Islet precursor cell (in vitro differentiated cells): ENCODE measurements around the gene PTPRN2.

Experiments used
- DNase-seq: peaks from one replicate; pipeline ENCODE4 v3.0.0-alpha.2; 2018

The PTPRN2 gene

GRCh38 chr7:157635148-157635500 is 952.5 kb downstream of the PTPRN2 start:
- DNase-seq = no peak

DNA sequence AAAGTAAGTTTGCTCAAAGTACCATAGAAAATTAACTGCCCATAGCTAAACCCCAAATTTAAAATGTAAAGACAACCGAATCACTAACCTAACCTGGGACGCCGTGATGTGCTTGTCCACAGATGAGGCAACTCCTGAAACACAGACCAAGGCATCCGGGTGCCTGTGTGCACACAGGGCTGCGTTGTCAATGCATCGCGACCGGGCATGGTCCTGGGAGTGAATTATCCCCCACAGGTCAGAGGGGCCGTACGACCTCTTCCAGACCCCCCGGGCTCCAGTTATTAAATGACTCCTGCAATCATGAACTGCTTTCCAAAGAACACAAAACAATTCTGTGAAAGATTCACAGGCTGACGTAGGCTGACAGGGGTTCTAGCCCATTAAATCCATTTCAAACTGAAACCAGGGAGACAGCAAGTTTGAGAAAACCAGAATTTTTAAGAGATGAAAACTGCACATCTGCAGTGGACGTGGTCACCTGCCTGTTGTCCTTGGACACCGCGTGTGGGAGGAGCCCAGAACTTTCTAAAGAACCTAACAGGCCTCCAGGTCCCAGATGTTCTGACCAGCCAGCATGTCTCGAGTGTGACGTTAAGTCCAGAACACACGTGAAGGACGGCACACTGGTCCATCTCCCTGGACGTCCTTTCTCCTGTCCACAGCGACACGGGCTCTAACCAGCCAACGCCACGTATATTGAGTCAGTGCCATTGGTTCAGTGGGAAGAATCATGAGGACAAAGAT is 953.0 kb downstream of the PTPRN2 start:
- no peak for DNase-seq

DNA sequence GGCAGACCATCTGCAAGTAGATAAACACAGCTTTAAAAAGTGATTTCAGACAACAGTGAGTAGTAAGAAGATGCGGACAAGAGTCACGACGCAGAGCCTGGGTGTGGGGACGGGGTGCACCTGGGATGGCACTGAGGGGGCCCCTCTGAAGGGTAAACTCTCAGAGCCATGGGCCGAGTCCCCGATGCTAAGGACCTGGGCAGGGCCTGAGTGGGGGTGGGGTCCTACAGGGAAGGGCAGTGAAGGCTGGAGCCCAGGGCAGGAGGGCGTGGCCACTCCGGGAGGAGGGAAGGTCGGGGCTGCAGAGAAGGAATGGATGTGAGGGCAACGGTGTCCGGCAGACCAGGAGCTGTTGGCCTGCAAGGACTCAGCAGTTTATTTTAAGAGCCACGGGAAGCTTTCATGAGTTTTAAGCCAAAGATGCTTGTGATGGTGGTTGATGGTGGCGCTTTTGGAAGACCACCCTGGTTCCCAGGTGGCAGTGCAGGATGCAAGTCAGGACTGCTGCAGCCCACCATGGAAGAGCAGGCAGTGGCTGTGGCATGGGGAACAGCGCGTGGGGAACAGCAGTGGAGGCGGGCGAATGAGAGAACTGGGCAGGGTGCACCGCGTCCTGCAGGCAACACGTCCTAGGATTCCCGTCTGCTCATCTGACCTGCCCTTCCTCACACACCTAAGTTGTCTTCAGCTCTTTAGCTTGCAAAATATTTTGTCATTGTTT is 954.0 kb downstream of the PTPRN2 start:
- DNase-seq = no peak

DNA sequence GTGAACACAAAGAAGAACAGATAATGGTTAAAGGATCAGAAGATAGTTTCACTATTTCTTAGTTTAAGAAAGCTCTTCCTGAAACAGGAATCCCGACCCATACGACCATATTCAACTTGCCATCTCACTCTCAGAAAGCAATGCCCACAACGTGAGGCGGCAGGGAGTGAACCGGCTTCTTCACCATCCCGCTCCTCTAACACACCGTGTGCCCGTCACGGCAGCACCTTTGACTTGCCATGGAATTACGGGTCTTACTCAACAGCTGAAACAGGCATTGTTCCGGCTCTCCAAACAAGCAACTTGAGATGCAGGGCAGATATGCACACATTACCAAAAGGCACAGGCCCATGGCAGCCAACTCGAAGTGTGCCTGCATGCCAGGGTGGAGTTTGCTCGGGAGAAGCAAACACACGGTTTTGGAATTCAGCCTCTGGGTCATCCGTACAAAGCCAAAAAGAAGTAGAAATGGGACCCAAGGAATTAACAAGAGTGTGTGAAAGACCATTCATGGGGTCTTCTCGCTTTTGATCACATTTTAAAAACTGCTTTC is 957.2 kb downstream of the PTPRN2 start:
- no peak for DNase-seq

GRCh38 chr7:157628456-157628855 is 959.2 kb downstream of the PTPRN2 start:
- peak; percentile 38 for DNase-seq

DNA sequence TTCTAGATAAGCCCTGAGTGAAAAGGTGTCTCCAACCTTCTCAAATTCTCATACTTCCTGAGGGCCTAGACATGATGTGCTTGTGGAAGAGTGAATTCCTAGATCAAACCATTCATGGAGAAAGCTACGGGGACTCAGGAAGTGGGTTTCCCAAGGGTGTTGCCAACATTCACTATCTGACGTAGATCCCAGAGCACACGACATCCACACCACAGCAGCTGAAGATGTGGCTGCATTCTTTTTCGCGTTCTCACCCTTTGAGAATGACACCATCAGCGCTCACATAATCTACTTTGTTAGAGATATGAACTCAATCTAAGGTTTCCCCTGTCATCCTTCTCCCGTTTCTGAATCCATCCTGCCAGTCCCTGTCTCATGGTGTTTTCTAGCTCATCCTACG is 960.0 kb downstream of the PTPRN2 start:
- no peak for DNase-seq

DNA sequence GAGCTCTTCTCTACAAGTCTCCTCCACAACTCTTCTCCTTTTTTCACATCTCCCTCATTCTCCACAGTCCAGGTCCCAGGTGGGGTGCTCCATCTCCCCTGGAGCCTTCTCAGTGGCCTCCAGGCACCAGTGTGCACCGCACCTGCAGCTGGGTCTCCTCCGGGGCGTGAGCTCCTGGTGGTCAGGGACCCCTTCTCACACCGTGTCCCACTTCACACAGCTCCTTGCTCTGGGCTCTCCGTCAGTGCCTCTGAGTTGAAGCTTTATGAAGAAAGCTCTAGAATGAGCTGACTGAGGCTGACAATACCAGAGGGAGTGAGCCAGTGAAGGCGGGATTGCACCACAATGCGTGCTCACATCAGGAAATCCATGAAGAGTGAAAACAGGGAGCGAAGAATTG is 960.6 kb downstream of the PTPRN2 start:
- DNase-seq = no peak

GRCh38 chr7:157625973-157626742 is 961.5 kb downstream of the PTPRN2 start:
- DNase-seq = peak; percentile 34

DNA sequence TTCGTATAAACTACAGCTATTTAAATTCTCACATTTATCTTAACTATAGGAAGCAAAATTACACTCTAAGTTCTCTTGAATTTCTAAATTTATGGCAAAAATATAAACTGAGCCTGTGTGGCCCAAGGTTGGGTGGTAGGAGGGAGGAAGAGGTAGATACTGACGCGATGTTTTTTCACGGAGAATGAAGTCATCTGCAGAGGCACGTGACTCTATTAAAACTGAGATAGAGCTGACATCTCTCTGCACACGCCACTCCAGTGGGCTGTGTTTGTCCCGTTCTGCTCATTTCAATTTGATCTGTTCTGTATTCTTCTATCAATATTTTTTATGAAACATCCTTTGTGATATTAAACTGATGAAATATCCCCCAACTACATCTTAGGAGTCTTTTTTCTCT is 964.1 kb downstream of the PTPRN2 start:
- DNase-seq = no peak

DNA sequence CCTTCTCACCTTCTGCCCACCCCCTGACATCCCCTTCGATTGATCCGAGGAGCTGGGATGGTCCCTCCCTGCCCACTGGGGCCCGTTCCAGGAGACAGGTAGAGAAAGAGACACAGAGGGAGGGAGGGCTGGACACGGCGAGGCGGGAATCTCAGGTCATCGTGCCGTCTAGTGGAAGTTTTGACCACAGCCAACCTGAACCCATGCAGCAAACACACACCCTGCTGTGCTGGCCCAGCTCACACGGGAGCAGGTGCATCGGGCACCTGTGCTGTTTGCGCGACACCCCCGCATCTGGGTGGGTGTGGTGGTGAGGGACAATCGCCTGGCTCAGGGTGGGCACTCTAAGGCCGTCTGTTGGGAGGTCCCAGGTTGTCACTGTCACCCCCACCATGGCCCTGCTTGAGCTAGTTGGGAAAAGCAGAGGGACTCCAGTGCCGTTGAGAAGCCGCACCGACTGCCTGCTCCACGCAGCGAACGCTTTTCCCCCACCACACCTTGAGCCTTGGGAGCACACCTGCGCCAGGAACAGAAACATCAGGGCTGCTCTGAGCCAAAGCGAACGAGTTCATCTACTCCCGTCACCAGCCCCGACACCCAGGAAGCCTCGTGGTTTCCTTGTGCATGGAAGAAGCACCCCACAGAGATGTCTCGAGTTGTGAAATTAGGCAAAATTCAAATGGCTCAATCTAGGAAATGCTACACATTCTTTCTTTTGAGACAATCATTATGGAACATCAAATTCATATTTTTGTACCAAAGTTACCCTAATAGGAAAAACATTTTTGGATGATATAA is 965.0 kb downstream of the PTPRN2 start:
- peak; percentile 43 for DNase-seq

- no peak for DNase-seq
Measured at GRCh38 chr7:157622000-157622399, 965.6 kb downstream of the PTPRN2 start.

DNA sequence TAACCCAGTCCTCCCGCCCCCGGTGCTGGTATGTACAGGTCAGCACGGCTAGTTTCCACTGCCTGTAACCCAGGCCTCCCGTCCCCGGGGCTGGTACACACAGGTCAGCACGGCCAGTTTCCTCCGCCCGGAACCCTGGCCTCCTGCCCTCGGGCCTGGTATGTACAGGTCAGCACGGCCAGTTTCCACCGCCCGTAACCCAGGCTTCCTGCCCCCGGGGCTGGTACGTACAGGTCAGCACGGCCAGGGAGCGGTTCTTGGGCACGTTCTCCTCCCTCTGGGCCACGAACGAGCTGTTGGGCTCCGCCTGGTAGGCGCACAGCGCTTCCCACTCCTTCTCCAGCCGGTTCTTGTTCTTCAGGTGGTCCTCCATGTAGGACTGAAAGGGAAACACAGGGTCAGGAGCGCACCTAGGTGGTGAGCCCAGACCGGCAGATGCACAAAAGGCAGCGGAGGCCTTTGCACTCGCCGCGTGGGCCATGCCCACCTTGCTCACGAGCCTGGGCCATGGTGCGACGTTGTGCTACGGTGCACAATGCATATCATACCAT is 966.4 kb downstream of the PTPRN2 start:
- DNase-seq = peak; percentile 59

DNA sequence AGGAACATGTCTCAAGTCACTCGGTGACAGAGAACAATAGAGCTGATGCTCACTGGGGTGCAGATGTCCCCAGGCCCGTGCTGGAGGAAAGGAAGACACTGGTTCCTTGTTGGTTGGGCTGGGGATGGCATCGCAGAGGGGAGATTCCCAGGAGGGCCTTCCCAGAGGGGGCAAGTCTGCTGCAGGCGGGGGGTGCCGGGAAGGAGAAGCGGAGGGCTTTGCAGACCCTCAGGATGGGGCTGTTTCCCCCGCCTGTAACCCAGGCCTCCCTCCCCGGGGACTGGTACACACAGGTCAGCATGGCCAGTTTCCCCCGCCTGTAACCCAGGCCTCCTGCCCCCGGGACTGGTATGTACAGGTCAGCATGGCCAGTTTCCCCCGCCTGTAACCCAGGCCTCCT is 967.0 kb downstream of the PTPRN2 start:
- no peak for DNase-seq

GRCh38 chr7:157619753-157620525 is 967.7 kb downstream of the PTPRN2 start:
- DNase-seq = peak; percentile 45

- DNase-seq = peak; percentile 43
Measured at GRCh38 chr7:157618823-157619606, 968.6 kb downstream of the PTPRN2 start.

GRCh38 chr7:157618091-157618726 is 969.4 kb downstream of the PTPRN2 start:
- DNase-seq = no peak

- DNase-seq = no peak
Measured at GRCh38 chr7:157617401-157617800, 970.2 kb downstream of the PTPRN2 start.

DNA sequence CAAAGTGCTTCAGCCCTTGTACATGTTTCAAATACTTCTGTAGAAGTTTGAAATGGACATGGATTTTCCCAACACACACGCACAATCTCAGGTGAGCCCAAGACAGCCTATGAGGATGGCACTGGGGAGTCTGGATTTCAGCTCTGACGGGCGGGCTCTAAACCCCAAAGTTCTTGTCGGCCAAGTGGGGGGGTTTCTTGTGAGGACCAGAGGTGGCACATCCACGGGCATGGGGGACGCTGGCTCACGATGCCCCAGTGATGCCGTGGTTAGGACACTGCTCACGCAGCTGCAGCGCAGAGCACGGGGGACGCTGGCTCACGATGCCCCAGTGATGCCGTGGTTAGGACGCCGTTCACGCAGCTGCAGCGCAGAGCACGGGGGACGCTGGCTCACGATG is 970.7 kb downstream of the PTPRN2 start:
- no peak for DNase-seq

DNA sequence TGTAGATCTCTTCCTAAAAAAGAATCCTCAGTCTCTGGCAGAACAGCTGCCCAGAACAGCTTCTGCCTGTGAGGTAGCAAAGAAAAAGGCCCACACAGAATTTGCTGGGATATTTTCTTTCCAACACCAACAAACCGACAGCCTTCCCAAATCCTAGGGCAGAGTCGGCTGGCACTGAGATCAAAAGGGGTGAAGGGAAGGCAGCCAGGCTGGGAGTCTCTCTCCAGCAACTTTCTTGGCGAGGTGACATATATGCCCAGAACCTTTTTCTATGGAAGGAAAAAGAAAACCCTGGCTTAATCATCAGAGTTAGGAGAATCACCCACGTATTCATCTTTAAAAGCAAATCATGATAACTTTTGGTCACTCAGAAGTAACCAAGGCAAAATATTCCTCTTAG is 971.2 kb downstream of the PTPRN2 start:
- no peak for DNase-seq

DNA sequence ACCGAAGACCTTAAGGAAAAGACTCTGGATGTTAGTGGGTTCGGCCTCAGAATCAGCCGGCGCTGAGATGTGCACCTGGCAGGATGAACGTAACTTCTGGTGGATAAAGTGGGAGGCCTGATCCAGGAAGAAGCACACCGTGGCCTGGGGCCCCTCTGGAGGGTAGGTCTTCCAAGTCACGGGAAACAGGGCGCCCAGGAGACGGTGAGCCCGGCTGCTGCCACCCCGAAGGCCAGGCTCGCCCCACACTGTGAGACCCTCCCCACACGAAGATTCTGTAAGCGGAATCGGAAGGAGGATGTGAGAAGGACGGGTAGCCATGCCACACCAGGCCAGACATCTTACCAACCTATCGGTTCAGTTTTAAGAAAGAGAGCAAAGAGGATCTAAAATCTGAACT is 971.8 kb downstream of the PTPRN2 start:
- peak; percentile 25 for DNase-seq
